Upper lobe of left lung (tissue), 4 donors: ENCODE results near the gene FMN2.

Experiments used
- EP300 ChIP-seq, 4 donors: sonication (generic); formaldehyde crosslinking; IDR thresholded peaks; one replicate each; pipeline ENCODE4 v1.5.1; 2017; ENCODE audit warnings: antibody characterized with exemption in 4 of 4, control low read depth in 2 of 4
- POLR2A ChIP-seq, 4 donors: fragments of 450-650 bp; IDR thresholded peaks; one replicate each; pipeline ENCODE4 v1.5.1; 2016 to 2017; ENCODE audit warnings: antibody characterized with exemption in 4 of 4, mild to moderate bottlenecking in 2 of 4
- TF ChIP-seq, protein P1 (sequence below), 6 experiments: fragments of 450-650 bp in 4 of 6; fragments of 200-600 bp in 2 of 6; sonication (generic) in 2 of 6; IDR thresholded peaks; one replicate each; pipeline ENCODE4 v1.5.1; 2016 to 2019; ENCODE audit warnings: antibody characterized with exemption in 6 of 6

DNA sequence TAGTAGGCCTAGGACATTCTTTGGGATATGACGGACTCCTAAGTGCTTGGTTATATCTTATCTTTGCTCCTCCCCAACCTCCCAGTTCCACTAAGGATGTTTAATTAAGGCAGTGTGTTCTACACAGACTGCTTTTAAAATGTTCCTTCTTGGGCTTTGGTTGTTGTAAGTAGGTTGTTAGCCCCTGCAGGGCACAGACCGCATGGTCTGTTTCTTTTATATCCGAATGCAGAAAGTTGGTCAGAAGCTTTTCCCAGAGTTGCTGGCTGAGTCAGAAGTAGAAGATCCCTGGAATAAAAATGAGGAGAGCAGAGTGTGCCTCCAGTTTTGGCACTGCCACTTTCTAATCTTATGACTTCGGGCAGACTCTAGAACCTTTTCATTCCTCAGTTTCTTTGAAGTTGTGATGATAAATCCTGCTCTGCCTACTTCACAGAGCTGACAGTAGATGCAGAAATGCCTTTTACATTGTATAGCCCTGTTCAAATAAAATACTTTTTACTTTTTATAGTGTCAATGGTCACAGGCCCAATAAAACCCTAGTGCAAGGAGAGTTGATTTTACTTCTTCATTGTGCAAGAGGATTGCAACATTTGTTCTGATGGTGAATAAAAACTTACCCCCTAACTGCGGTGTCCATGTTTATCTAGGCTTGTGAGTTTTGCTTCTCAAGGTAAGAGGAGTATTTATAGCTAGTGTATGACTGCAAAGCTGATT, 18.4 kb downstream of the FMN2 start:
- TF ChIP-seq POLR2A (IDR thresholded peaks at IDR 0.05) (no peak), EP300 (IDR thresholded peaks at IDR 0.05) (no peak)
- TF ChIP-seq, protein P1, sequence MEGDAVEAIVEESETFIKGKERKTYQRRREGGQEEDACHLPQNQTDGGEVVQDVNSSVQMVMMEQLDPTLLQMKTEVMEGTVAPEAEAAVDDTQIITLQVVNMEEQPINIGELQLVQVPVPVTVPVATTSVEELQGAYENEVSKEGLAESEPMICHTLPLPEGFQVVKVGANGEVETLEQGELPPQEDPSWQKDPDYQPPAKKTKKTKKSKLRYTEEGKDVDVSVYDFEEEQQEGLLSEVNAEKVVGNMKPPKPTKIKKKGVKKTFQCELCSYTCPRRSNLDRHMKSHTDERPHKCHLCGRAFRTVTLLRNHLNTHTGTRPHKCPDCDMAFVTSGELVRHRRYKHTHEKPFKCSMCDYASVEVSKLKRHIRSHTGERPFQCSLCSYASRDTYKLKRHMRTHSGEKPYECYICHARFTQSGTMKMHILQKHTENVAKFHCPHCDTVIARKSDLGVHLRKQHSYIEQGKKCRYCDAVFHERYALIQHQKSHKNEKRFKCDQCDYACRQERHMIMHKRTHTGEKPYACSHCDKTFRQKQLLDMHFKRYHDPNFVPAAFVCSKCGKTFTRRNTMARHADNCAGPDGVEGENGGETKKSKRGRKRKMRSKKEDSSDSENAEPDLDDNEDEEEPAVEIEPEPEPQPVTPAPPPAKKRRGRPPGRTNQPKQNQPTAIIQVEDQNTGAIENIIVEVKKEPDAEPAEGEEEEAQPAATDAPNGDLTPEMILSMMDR (IDR thresholded peaks at IDR 0.05) = no peak
